GM23248 (cell line): ENCODE results near the gene PRDM10. TPM values are rescaled to one million over a fixed set of nuclear protein-coding genes. Genes with fewer than 3 reads are reported as not detected.
"Not testable (repeated sequence)": the region's sequence is repeated elsewhere in the genome, so short reads cannot be mapped to it uniquely, and the experiment has no call there.

ENCODE experiments used
- DNase-seq: peaks from one replicate; pipeline ENCODE4 v3.0.0-alpha.2; 2015
- H2AFZ ChIP-seq: fragments of 200-600 bp; sonication (generic); 2 replicates; pipeline ENCODE4 v1.6.1; 2016; ENCODE audit warnings: antibody characterized with exemption
- H3F3A ChIP-seq: fragments of 200-600 bp; sonication (generic); 2 replicates; pipeline ENCODE4 v1.6.1; 2016; ENCODE audit warnings: mild to moderate bottlenecking, antibody characterized with exemption, mixed run types; ENCODE audit not compliant: insufficient read depth
- H3K27ac ChIP-seq: fragments of 200-600 bp; sonication (generic); 2 replicates; pipeline ENCODE4 v1.5.1; 2016; ENCODE audit warnings: mild to moderate bottlenecking
- H3K27me3 ChIP-seq: fragments of 200-600 bp; sonication (generic); replicated peaks from 2 replicates; pipeline ENCODE4 v1.6.1; 2016; ENCODE audit warnings: mild to moderate bottlenecking; ENCODE audit not compliant: insufficient read depth
- H3K36me3 ChIP-seq: fragments of 200-600 bp; sonication (generic); 2 replicates; pipeline ENCODE4 v1.6.1; 2016; ENCODE audit warnings: low read depth, mild to moderate bottlenecking
- H3K4me1 ChIP-seq: fragments of 200-600 bp; sonication (generic); 2 replicates; pipeline ENCODE4 v1.6.1; 2016; ENCODE audit warnings: mild to moderate bottlenecking; ENCODE audit not compliant: insufficient read depth
- H3K4me2 ChIP-seq: fragments of 200-600 bp; sonication (generic); one replicate; pipeline ENCODE4 v1.6.1; 2016; ENCODE audit warnings: mild to moderate bottlenecking; ENCODE audit not compliant: unreplicated experiment
- H3K4me3 ChIP-seq: fragments of 200-600 bp; sonication (generic); 2 replicates; pipeline ENCODE4 v1.5.1; 2016; ENCODE audit warnings: mild to moderate bottlenecking
- H3K79me2 ChIP-seq: fragments of 200-600 bp; sonication (generic); 2 replicates; pipeline ENCODE4 v1.6.1; 2016; ENCODE audit warnings: mild to moderate bottlenecking; ENCODE audit not compliant: insufficient read depth
- H3K9ac ChIP-seq: fragments of 200-600 bp; sonication (generic); 2 replicates; pipeline ENCODE4 v1.6.1; 2016; ENCODE audit warnings: mild to moderate bottlenecking
- H3K9me2 ChIP-seq: fragments of 200-600 bp; sonication (generic); 2 replicates; pipeline ENCODE4 v1.6.1; 2016; ENCODE audit warnings: mixed run types, mild to moderate bottlenecking, moderate library complexity; ENCODE audit not compliant: insufficient read depth
- H3K9me3 ChIP-seq: fragments of 200-600 bp; sonication (generic); one replicate; pipeline ENCODE4 v1.6.1; 2017; ENCODE audit warnings: low read depth
- H4K20me1 ChIP-seq: fragments of 200-600 bp; sonication (generic); 2 replicates; pipeline ENCODE4 v1.6.0; 2016; ENCODE audit not compliant: insufficient read depth
- EZH2 ChIP-seq: fragments of 200-600 bp; sonication (generic); IDR thresholded peaks from 2 replicates; pipeline ENCODE4 v1.6.1; 2018; ENCODE audit warnings: antibody characterized with exemption, mild to moderate bottlenecking; ENCODE audit not compliant: insufficient read depth, poor library complexity, severe bottlenecking
- EZH2phosphoT487 ChIP-seq: fragments of 200-600 bp; sonication (generic); IDR thresholded peaks from 2 replicates; pipeline ENCODE4 v1.6.1; 2018; ENCODE audit warnings: antibody characterized with exemption, moderate library complexity, mild to moderate bottlenecking, low read depth; ENCODE audit not compliant: insufficient read depth
- WGBS, 2 experiments: methylation state at CpG; one replicate each; pipeline ENCODE4 v1.1.6; 2015 to 2017; ENCODE audit warnings: low lambda C conversion rate in 2 of 2, low coverage in 1 of 2; ENCODE audit errors: missing lambda C conversion rate in 2 of 2; 5-methylcytosine and 5-hydroxymethylcytosine counted together
- in situ Hi-C: fragments of 300-500 bp; cut with MboI; formaldehyde crosslinking; loops from 2 replicates; pipeline ENCODE4 v1.15.0; 2020
- polyA plus RNA-seq: library from polyadenylated mRNA; unstranded; fragments of >200 nt; fragmentation: Nextera tagmentation; extraction: Ambion mirVana; gene quantifications from 2 replicates; pipeline ENCODE4 v1.2.1, GENCODE V29; 2016
- total RNA-seq: library from RNA; depleted of rRNA; stranded (reverse); fragments of >200 nt; shearing (Covaris generic); gene quantifications from 2 replicates; pipeline ENCODE4 v1.2.3, GENCODE V29; 2014

The PRDM10 gene
- total and polyA plus RNA-seq, 2 experiments from 2014 or later, result 2.9 to 4.6 TPM

DNA sequence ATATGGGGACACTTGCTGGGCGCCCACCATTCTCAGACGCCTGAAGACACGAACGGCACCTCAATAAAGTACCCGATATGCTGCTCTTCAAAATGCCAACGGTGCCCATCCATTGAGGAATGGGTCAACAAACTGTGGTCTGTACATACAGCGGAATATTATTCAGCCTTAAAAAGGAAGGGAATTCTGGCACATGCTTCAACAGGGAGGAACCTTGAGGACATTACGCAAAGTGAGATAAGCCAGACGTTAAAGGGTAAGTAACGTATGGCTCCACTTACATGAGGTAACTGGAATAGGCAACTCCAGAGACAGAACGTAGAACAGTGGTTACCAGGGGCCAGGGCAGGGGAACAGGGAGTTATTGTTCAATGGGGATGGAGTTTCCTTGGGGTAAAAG lies 28.0 kb downstream of the PRDM10 start:
- no peak overlapping the region for H3K4me3 ChIP-seq
- no peak for DNase-seq
- WGBS, 2 experiments, result 95 to 97% methylated on average over 11 of the region's 11 CpGs

DNA sequence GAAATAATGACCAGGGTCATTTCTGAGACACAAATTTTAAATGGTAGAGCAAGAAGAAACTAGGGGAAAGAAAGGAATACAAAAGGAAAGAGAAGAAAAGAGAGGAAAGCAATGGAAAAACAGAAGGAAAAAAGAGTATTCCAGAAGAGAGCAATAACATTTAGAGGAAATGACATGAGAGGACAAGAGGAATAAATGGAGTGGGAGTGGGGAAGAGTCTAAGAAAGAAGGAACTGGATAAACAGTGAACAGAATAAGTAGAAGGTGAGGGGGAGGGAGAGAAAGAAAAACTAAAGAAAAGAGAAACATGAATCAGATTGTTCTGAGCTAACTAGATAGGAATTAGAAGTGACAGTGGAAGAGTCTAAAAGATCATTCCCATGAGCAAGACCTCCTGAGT lies 28.4 kb downstream of the PRDM10 start:
- no peaks in the 10 kb centered on the region for H3K27me3 ChIP-seq
- no peak overlapping the region for H2AFZ ChIP-seq
- DNase-seq, result peak; percentile 25
- in situ Hi-C loops, result no loop called here
- H3K27ac ChIP-seq, result no peak overlapping the region
- H3K79me2 ChIP-seq, result 0 out of 2 replicates have a peak, but pooled peaks cover 12% of the 10 kb centered on the region
- H3K4me2 ChIP-seq, result no peak overlapping the region
- no peaks in the 10 kb centered on the region for H3F3A ChIP-seq
- H3K4me1 ChIP-seq, result peaks cover 7% of the 10 kb centered on the region; the same call in 1 of the 2 replicates
- TF ChIP-seq EZH2phosphoT487 (no peak), EZH2 (no peak)
- H3K9ac ChIP-seq, result no peak overlapping the region
- no peaks in the 10 kb centered on the region for H3K9me3 ChIP-seq
- no peaks in the 10 kb centered on the region for H3K36me3 ChIP-seq
- H3K9me2 ChIP-seq, result no peaks in the 10 kb centered on the region
- no peak overlapping the region for H3K4me3 ChIP-seq
- H4K20me1 ChIP-seq, result no peaks in the 10 kb centered on the region

More for the DNA sequence above, 28.0 kb downstream of the PRDM10 start:
- H3F3A ChIP-seq, result no peaks in the 10 kb centered on the region
- H3K36me3 ChIP-seq, result no peaks in the 10 kb centered on the region
- TF ChIP-seq EZH2 (no peak), EZH2phosphoT487 (no peak)
- peaks cover 7% of the 10 kb centered on the region; the same call in 1 of the 2 replicates for H3K4me1 ChIP-seq
- H3K27ac ChIP-seq, result no peak overlapping the region
- no peaks in the 10 kb centered on the region for H3K9me3 ChIP-seq
- no peaks in the 10 kb centered on the region for H4K20me1 ChIP-seq
- H2AFZ ChIP-seq, result no peak overlapping the region
- no peak overlapping the region for H3K4me2 ChIP-seq
- in situ Hi-C loops, result no loop called here
- no peaks in the 10 kb centered on the region for H3K9me2 ChIP-seq
- H3K9ac ChIP-seq, result no peak overlapping the region
- no peaks in the 10 kb centered on the region for H3K27me3 ChIP-seq
- H3K79me2 ChIP-seq, result 0 out of 2 replicates have a peak, but pooled peaks cover 12% of the 10 kb centered on the region

DNA sequence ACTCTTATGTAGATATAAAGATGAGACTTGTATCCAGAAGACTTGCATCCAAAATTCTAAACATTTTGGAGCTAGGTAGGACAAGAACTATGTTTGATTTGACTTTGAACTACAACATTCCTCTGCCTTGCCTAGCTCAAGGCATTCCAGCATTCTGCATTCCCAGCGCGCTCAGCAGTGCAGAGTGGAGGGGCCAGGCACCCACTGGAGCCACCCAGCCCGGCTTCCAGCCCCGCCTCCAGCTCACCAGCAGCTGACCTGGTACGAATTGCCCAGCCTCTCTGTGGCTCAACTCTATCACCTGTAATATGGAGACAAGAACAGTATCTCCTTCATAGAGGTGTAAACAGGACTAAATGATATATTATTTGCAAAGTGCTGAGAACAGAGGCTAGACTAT lies 28.8 kb downstream of the PRDM10 start:
- WGBS, 2 experiments, result 90 to 91% methylated on average over 5 of the region's 5 CpGs
- Histone ChIP-seq H3K4me2 (no peak overlapping the region), H3F3A (no peaks in the 10 kb centered on the region), H2AFZ (no peak overlapping the region), H3K4me1 (peaks cover 7% of the 10 kb centered on the region; the same call in 1 of the 2 replicates), H3K36me3 (no peaks in the 10 kb centered on the region), H3K9me2 (no peaks in the 10 kb centered on the region), H3K27me3 (no peaks in the 10 kb centered on the region), H3K9me3 (no peaks in the 10 kb centered on the region), H4K20me1 (no peaks in the 10 kb centered on the region), H3K79me2 (0 out of 2 replicates have a peak, but pooled peaks cover 12% of the 10 kb centered on the region), H3K9ac (no peak overlapping the region), H3K4me3 (no peak overlapping the region), H3K27ac (no peak overlapping the region)
- in situ Hi-C loops, result no loop called here
- no peak for DNase-seq
- TF ChIP-seq EZH2 (no peak), EZH2phosphoT487 (no peak)

DNA sequence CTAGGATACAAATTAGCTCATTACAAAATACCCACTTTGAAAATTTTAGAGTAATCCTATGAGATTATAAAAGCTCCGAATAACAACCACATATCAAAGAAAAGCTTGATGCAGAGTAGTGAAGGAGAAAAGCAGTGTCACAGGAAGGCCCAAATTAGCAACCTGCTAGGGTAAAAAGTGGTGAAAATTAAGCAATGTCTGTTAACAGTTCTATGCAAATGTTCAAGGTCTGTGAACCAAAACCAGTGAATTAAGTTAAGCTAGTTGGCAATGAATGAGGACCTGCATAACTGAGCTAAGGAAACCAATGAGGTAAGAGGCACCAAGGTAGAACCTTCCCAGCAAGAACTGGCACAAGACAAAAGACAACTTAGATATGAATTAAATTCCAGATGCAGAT lies 29.6 kb downstream of the PRDM10 start:
- no peak for DNase-seq
- Histone ChIP-seq H3K27me3 (no peaks in the 10 kb centered on the region), H3K9ac (no peak overlapping the region), H3K79me2 (0 out of 2 replicates have a peak, but pooled peaks cover 12% of the 10 kb centered on the region), H3K36me3 (no peaks in the 10 kb centered on the region), H3K4me3 (no peak overlapping the region), H2AFZ (no peak overlapping the region), H3K4me1 (peaks cover 7% of the 10 kb centered on the region; the same call in 1 of the 2 replicates), H3K9me2 (no peaks in the 10 kb centered on the region), H3F3A (no peaks in the 10 kb centered on the region), H3K27ac (no peak overlapping the region), H3K9me3 (no peaks in the 10 kb centered on the region), H3K4me2 (no peak overlapping the region), H4K20me1 (no peaks in the 10 kb centered on the region)
- no peak for TF ChIP-seq EZH2
- no peak for TF ChIP-seq EZH2phosphoT487
- 97 to 100% methylated on average over 1 of the region's 1 CpG for WGBS, 2 experiments
- in situ Hi-C loops, result no loop called here

DNA sequence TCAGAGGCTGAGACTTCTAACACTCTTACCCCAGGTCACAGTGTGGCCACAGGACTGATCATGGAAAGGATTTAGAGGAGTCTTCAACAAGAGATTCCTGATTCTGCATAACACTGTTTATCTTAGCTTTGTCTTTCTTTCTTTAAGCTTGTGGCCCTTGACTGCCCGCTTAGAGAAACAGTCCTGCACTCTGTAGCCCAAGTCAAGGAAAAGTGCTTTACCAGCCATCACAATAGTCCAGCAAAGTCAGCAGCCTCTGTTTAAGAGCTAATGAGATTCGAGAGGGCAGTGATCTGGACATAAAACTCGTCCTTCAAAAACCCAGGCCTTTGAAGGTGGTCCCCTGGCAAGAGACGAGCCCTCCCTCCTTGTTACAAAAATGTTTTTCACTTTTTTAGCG lies 30.0 kb downstream of the PRDM10 start:
- Histone ChIP-seq H3K9ac (no peak overlapping the region), H2AFZ (no peak overlapping the region), H3K4me1 (peaks cover 7% of the 10 kb centered on the region; the same call in 1 of the 2 replicates), H3K79me2 (0 out of 2 replicates have a peak, but pooled peaks cover 12% of the 10 kb centered on the region), H3K9me2 (no peaks in the 10 kb centered on the region), H3F3A (no peaks in the 10 kb centered on the region), H3K4me2 (no peak overlapping the region), H3K4me3 (no peak overlapping the region), H3K9me3 (no peaks in the 10 kb centered on the region), H3K36me3 (no peaks in the 10 kb centered on the region), H3K27me3 (no peaks in the 10 kb centered on the region), H3K27ac (no peak overlapping the region), H4K20me1 (no peaks in the 10 kb centered on the region)
- in situ Hi-C loops, result no loop called here
- no peak for DNase-seq
- TF ChIP-seq EZH2phosphoT487 (no peak), EZH2 (no peak)
- 93 to 95% methylated on average over 5 of the region's 5 CpGs for WGBS, 2 experiments

DNA sequence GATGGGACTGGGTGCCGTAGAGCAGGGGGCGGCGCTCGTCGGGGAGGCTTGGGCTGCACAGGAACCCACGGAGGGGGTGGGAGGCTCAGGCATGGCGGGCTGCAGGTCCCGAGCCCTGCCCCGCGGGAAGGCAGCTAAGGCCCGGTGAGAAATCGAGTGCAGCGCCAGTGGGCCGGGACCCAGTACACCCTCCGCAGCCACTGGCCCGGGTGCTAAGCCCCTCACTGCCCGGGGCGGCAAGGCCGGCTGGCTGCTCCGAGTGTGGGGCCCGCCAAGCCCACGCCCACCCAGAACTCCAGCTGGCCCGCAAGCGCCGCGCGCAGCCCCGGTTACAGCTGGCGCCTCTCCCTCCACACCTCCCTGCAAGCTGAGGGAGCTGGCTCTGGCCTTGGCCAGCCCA lies 30.8 kb downstream of the PRDM10 start:
- DNase-seq, H3K27me3 ChIP-seq, H3K9me3 ChIP-seq, in situ Hi-C loops, H3K4me1 ChIP-seq, H3K9ac ChIP-seq, H3K4me2 ChIP-seq, H3K9me2 ChIP-seq, H3K27ac ChIP-seq, H3F3A ChIP-seq, H4K20me1 ChIP-seq, H3K4me3 ChIP-seq, H2AFZ ChIP-seq, H3K36me3 ChIP-seq: not testable (repeated sequence)
- H3K79me2 ChIP-seq, result 0 out of 2 replicates have a peak, but pooled peaks cover 12% of the 10 kb centered on the region
- 97 to 99% methylated on average over 13 to 15 of the region's 29 CpGs for WGBS, 2 experiments
